HCT116 (cell line): ENCODE measurements around the gene APPL2. TPM values are rescaled to one million over a fixed set of nuclear protein-coding genes. Genes with fewer than 3 reads are reported as not detected.

Source experiments
- ATAC-seq: fragments of 200-7000 bp; cut with Tn5 transposase; 2 replicates; pipeline ENCODE4 v1.9.1; 2020; ENCODE audit warnings: mild to moderate bottlenecking, moderate library complexity
- BruUV-seq: library from RNA; stranded (reverse); fragments of 400-500 nt; replicated peaks from 2 replicates; lab custom pipeline; 2021; lab: Mats Ljungman, UMichigan
- CTCF ChIA-PET: fragments of 300-600 bp; sonication (Branson Sonifier 250); formaldehyde crosslinking; loops from one replicate; lab custom pipeline; 2021; ENCODE audit warnings: antibody characterized with exemption; lab: Charles Lee
- POLR2A ChIA-PET: fragments of 300-600, 350-600 bp; sonication (Branson Sonifier 250); formaldehyde crosslinking; loops from one replicate; lab custom pipeline; 2021; ENCODE audit warnings: antibody characterized with exemption; lab: Charles Lee
- RAD21 ChIA-PET, 2 experiments: fragments of 300-600 bp; sonication (Branson Sonifier 250); formaldehyde crosslinking; loops; one replicate each; lab custom pipeline; 2023; ENCODE audit warnings: low total read pairs in 2 of 2; ENCODE audit not compliant: uncharacterized antibody in 2 of 2, unreplicated experiment in 2 of 2, low non-redundant PET in 1 of 2; lab: Charles Lee
- DNase-seq: peaks from one replicate; pipeline ENCODE4 v3.0.0-alpha.2; 2010; ENCODE audit warnings: low read depth, low spot score
- H2AFZ ChIP-seq: fragments of 200-600 bp; shearing (Covaris generic), sonication (generic); 2 replicates; pipeline ENCODE4 v1.6.1; 2017; ENCODE audit warnings: low read depth, mixed run types, mixed read lengths, antibody characterized with exemption, low read length; ENCODE audit not compliant: poor library complexity, severe bottlenecking
- H3K27ac ChIP-seq: 2 replicates; pipeline ENCODE4 v1.5.1; 2012; ENCODE audit warnings: low read depth, low read length
- H3K27me3 ChIP-seq: fragments of 200-600 bp; sonication (generic); 2 replicates; pipeline ENCODE4 v1.6.1; 2016; ENCODE audit warnings: mixed run types, low read length, mixed read lengths; ENCODE audit not compliant: insufficient read depth
- H3K36me3 ChIP-seq, 2 experiments: fragments of 200-500 bp in 1 of 2; fragments of 200-600 bp in 1 of 2; sonication (Bioruptor generic) in 1 of 2; sonication (generic) in 1 of 2; 2 replicates each; pipeline versions ENCODE4 v1.5.1 to v1.6.1; 2014 to 2016; ENCODE audit warnings: low read length in 2 of 2, inconsistent platforms in 1 of 2, mixed read lengths in 1 of 2, mixed run types in 1 of 2; ENCODE audit not compliant: insufficient read depth in 2 of 2, control insufficient read depth in 1 of 2
- H3K4me1 ChIP-seq, 2 experiments: fragments of 200-600 bp in 1 of 2; sonication (generic) in 1 of 2; 2 replicates each; pipeline versions ENCODE4 v1.5.1 to v1.6.1; 2012 to 2017; ENCODE audit warnings: low read length in 2 of 2, inconsistent platforms in 1 of 2, mild to moderate bottlenecking in 1 of 2, mixed read lengths in 1 of 2, mixed run types in 1 of 2, moderate library complexity in 1 of 2; ENCODE audit not compliant: insufficient read depth in 2 of 2, control insufficient read depth in 1 of 2
- H3K4me2 ChIP-seq: fragments of 200-600 bp; sonication (generic); 2 replicates; pipeline ENCODE4 v1.6.1; 2017; ENCODE audit warnings: mixed run types, low read length, mixed read lengths
- H3K4me3 ChIP-seq, 2 experiments: fragments of 200-600 bp in 1 of 2; sonication (generic) in 1 of 2; replicated peaks in 1 of 2; 2 replicates each; pipeline ENCODE4 v1.5.1; 2011 to 2016; ENCODE audit warnings: low read length in 2 of 2, control low read depth in 1 of 2, low read depth in 1 of 2, mild to moderate bottlenecking in 1 of 2, mixed read lengths in 1 of 2, mixed run types in 1 of 2
- H3K79me2 ChIP-seq: fragments of 200-600 bp; sonication (generic); 2 replicates; pipeline ENCODE4 v1.6.1; 2017; ENCODE audit warnings: mild to moderate bottlenecking, mixed run types, low read length, moderate library complexity, mixed read lengths; ENCODE audit not compliant: insufficient read depth
- H3K9ac ChIP-seq: fragments of 200-600 bp; sonication (generic); 2 replicates; pipeline ENCODE4 v1.6.1; 2016; ENCODE audit warnings: low read length, mixed read lengths
- H3K9me2 ChIP-seq: fragments of 200-600 bp; sonication (generic), shearing (Covaris generic); 2 replicates; pipeline ENCODE4 v1.6.1; 2017; ENCODE audit warnings: mixed run types, mild to moderate bottlenecking, moderate library complexity; ENCODE audit not compliant: insufficient read depth
- H3K9me3 ChIP-seq, 2 experiments: fragments of 200-500 bp in 1 of 2; fragments of 200-600 bp in 1 of 2; sonication (Bioruptor generic) in 1 of 2; sonication (generic) in 1 of 2; 2 replicates each; pipeline ENCODE4 v1.6.1; 2014 to 2017; ENCODE audit warnings: low read length in 2 of 2, mixed read lengths in 2 of 2, inconsistent platforms in 1 of 2, low read depth in 1 of 2, mild to moderate bottlenecking in 1 of 2, mixed run types in 1 of 2, moderate library complexity in 1 of 2; ENCODE audit not compliant: control insufficient read depth in 1 of 2, insufficient read depth in 1 of 2
- H4K20me1 ChIP-seq: fragments of 200-600 bp; sonication (generic), shearing (Covaris generic); 2 replicates; pipeline ENCODE4 v1.6.1; 2017; ENCODE audit warnings: mixed run types, mild to moderate bottlenecking, moderate library complexity; ENCODE audit not compliant: insufficient read depth
- CBX3 ChIP-seq: IDR thresholded peaks from 2 replicates; pipeline ENCODE4 v1.6.1; 2012; ENCODE audit warnings: low read depth
- CEBPB ChIP-seq: IDR thresholded peaks from 2 replicates; pipeline ENCODE4 v1.6.1; 2012; ENCODE audit warnings: low read depth
- EGR1 ChIP-seq: IDR thresholded peaks from 2 replicates; pipeline ENCODE4 v1.6.1; 2012; ENCODE audit warnings: low read depth
- ELF1 ChIP-seq: IDR thresholded peaks from 2 replicates; pipeline ENCODE4 v1.6.1; 2012; ENCODE audit warnings: low read depth, borderline replicate concordance
- EZH2 ChIP-seq: fragments of 200-600 bp; sonication (generic); IDR thresholded peaks from 2 replicates; pipeline ENCODE4 v1.6.1; 2017; ENCODE audit warnings: antibody characterized with exemption, mixed run types
- FOSL1 ChIP-seq: IDR thresholded peaks from 2 replicates; pipeline ENCODE4 v1.6.1; 2012; ENCODE audit warnings: low read depth
- POLR2AphosphoS5 ChIP-seq: IDR thresholded peaks from 2 replicates; pipeline ENCODE4 v1.6.1; 2011; ENCODE audit warnings: mild to moderate bottlenecking, low read depth, low read length, moderate library complexity
- SIN3A ChIP-seq: IDR thresholded peaks from 2 replicates; pipeline ENCODE4 v1.6.1; 2012; ENCODE audit warnings: low read depth
- SP1 ChIP-seq: IDR thresholded peaks from 2 replicates; pipeline ENCODE4 v1.6.1; 2012; ENCODE audit warnings: low read depth
- SRF ChIP-seq: IDR thresholded peaks from 2 replicates; pipeline ENCODE4 v1.6.1; 2012; ENCODE audit warnings: low read depth
- TCF7L2 ChIP-seq: IDR thresholded peaks from 2 replicates; pipeline ENCODE4 v1.7.0; 2011; ENCODE audit warnings: borderline replicate concordance, inconsistent platforms; ENCODE audit not compliant: insufficient read depth, insufficient read length; ENCODE audit errors: extremely low read depth
- YY1 ChIP-seq: IDR thresholded peaks from 2 replicates; pipeline ENCODE4 v1.6.1; 2011; ENCODE audit warnings: low read length, low read depth, moderate library complexity, mild to moderate bottlenecking; ENCODE audit not compliant: insufficient replicate concordance; ENCODE audit errors: extremely low read depth
- ZFX ChIP-seq: fragments of 450-650 bp; IDR thresholded peaks from 2 replicates; pipeline ENCODE4 v1.6.1; 2017
- ZNF274 ChIP-seq: fragments of 200-500 bp; sonication (Bioruptor generic); IDR thresholded peaks from 2 replicates; pipeline ENCODE4 v1.6.1; 2014; ENCODE audit warnings: mild to moderate bottlenecking, low read depth, low read length, inconsistent platforms
- intact Hi-C: fragments of 100-400 bp; cut with micrococcal nuclease; formaldehyde crosslinking; loops from 2 replicates; pipeline ENCODE4 v1.10.0; 2022
- total RNA-seq: library from RNA; stranded (reverse); gene quantifications from one replicate; pipeline ENCODE4 v1.2.1, GENCODE V29; 2021; ENCODE audit not compliant: unreplicated experiment
- TF ChIP-seq, protein P1 (sequence below): IDR thresholded peaks from 2 replicates; pipeline ENCODE4 v1.6.1; 2012; ENCODE audit warnings: low read depth

APPL2 gene
- total RNA-seq, 1 experiment from 2014 or later = 22.6 TPM

DNA sequence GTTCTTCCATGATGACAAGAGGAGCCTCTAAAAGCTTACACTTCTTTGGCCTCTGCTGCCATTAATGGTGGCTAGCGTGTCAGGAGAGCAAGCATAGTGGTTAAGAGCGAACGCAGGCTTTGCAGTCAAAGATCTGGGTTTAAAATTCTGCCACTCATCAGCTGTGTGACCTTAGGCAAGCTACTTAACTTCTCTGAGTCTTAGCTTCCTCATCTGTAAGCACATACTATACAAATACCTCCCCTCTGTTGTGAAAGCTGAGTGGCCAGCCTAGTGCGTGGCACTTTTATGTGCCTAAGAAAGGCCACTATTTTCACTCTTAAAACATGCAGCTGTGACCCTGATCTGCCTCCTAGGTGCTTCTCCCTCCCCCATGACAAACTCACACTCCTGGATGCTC, 11.6 kb downstream of the APPL2 start:
- no peak overlapping the region for H3K4me2 ChIP-seq
- ChIA-PET CTCF (no interaction called here), POLR2A (no interaction called here), RAD21 (no interaction called here)
- H3K9ac ChIP-seq = no peak overlapping the region
- no peaks in the 10 kb centered on the region for H3K9me3 ChIP-seq
- no peaks in the 10 kb centered on the region for H3K79me2 ChIP-seq
- H2AFZ ChIP-seq = no peak overlapping the region
- H3K4me1 ChIP-seq = no peaks in the 10 kb centered on the region
- H3K27me3 ChIP-seq = no peaks in the 10 kb centered on the region
- no peaks in the 10 kb centered on the region for H4K20me1 ChIP-seq
- no peak overlapping the region for H3K4me3 ChIP-seq
- H3K9me2 ChIP-seq = no peaks in the 10 kb centered on the region
- TF ChIP-seq ZNF274 (no peak), TCF7L2 (no peak), EZH2 (no peak), FOSL1 (no peak), SP1 (no peak), CEBPB (no peak), EGR1 (no peak), ELF1 (no peak), SRF (no peak), SIN3A (no peak), CBX3 (no peak), POLR2AphosphoS5 (no peak), YY1 (no peak), ZFX (no peak)
- TF ChIP-seq, protein P1, sequence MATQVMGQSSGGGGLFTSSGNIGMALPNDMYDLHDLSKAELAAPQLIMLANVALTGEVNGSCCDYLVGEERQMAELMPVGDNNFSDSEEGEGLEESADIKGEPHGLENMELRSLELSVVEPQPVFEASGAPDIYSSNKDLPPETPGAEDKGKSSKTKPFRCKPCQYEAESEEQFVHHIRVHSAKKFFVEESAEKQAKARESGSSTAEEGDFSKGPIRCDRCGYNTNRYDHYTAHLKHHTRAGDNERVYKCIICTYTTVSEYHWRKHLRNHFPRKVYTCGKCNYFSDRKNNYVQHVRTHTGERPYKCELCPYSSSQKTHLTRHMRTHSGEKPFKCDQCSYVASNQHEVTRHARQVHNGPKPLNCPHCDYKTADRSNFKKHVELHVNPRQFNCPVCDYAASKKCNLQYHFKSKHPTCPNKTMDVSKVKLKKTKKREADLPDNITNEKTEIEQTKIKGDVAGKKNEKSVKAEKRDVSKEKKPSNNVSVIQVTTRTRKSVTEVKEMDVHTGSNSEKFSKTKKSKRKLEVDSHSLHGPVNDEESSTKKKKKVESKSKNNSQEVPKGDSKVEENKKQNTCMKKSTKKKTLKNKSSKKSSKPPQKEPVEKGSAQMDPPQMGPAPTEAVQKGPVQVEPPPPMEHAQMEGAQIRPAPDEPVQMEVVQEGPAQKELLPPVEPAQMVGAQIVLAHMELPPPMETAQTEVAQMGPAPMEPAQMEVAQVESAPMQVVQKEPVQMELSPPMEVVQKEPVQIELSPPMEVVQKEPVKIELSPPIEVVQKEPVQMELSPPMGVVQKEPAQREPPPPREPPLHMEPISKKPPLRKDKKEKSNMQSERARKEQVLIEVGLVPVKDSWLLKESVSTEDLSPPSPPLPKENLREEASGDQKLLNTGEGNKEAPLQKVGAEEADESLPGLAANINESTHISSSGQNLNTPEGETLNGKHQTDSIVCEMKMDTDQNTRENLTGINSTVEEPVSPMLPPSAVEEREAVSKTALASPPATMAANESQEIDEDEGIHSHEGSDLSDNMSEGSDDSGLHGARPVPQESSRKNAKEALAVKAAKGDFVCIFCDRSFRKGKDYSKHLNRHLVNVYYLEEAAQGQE = no peak
- H3K36me3 ChIP-seq = peaks cover 0 to 3% of the 10 kb centered on the region in 2 experiments; a peak in 1 of 4 replicates
- H3K27ac ChIP-seq = no peak overlapping the region
- DNase-seq = no peak
- no TSS peak for BruUV-seq
- no peak for ATAC-seq
- intact Hi-C loops = no loop called here
